T1000 (cell line): Measurements from ENCODE around the gene PFN2.
"Not testable (repeated sequence)": the region's sequence is repeated elsewhere in the genome, so short reads cannot be mapped to it uniquely, and the experiment has no call there.

Experiments
- DNase-seq: peaks from one replicate; lab custom pipeline; 2025; ENCODE audit warnings: mixed read lengths; lab: John Stamatoyannopoulos, UW

Gene PFN2

GRCh38 chr3:149968216-149968615, 2.5 kb downstream of the PFN2 start:
- no peak for DNase-seq

- DNase-seq: no peak
These were observed 3.5 kb downstream of the PFN2 start for GRCh38 chr3:149967086-149967685.

- DNase-seq: no peak
These were observed 5.4 kb downstream of the PFN2 start for GRCh38 chr3:149965278-149965677.

- DNase-seq: no peak
These were observed 6.4 kb downstream of the PFN2 start for GRCh38 chr3:149964291-149964690.

GRCh38 chr3:149963485-149963884, 7.2 kb downstream of the PFN2 start:
- DNase-seq: no peak

- no peak for DNase-seq
These were observed 11.3 kb downstream of the PFN2 start for GRCh38 chr3:149959443-149959842.

GRCh38 chr3:149958171-149958796, 12.4 kb downstream of the PFN2 start:
- no peak for DNase-seq

GRCh38 chr3:149957361-149958125, 13.2 kb downstream of the PFN2 start:
- DNase-seq: no peak

GRCh38 chr3:149955449-149955848, 15.2 kb downstream of the PFN2 start:
- no peak for DNase-seq

GRCh38 chr3:149954812-149955211, 15.9 kb downstream of the PFN2 start:
- no peak for DNase-seq

GRCh38 chr3:149949181-149949580, 21.5 kb downstream of the PFN2 start:
- DNase-seq: no peak

GRCh38 chr3:149947231-149947630, 23.5 kb downstream of the PFN2 start:
- no peak for DNase-seq

- not testable (repeated sequence) for DNase-seq
These were observed 26.7 kb downstream of the PFN2 start for GRCh38 chr3:149943966-149944365.

GRCh38 chr3:149942409-149942808, 28.3 kb downstream of the PFN2 start:
- DNase-seq: no peak

GRCh38 chr3:149941946-149942345, 28.7 kb downstream of the PFN2 start:
- DNase-seq: no peak

GRCh38 chr3:149941186-149941585, 29.5 kb downstream of the PFN2 start:
- no peak for DNase-seq

- DNase-seq: not testable (repeated sequence)
These were observed 32.2 kb downstream of the PFN2 start for GRCh38 chr3:149938392-149939055.

GRCh38 chr3:149936812-149937230, 33.9 kb downstream of the PFN2 start:
- DNase-seq: peak; percentile 72

GRCh38 chr3:149934524-149934923, 36.2 kb downstream of the PFN2 start:
- DNase-seq: no peak

- no peak for DNase-seq
These were observed 36.8 kb downstream of the PFN2 start for GRCh38 chr3:149933858-149934257.

GRCh38 chr3:149933008-149933407, 37.7 kb downstream of the PFN2 start:
- DNase-seq: no peak

GRCh38 chr3:149920119-149920518, 50.6 kb downstream of the PFN2 start:
- DNase-seq: no peak

- DNase-seq: no peak
These were observed 51.2 kb downstream of the PFN2 start for GRCh38 chr3:149919509-149919908.
